ENCODE data around the gene DDX42.
A peak's percentile ranks its signal among the peaks of the same experiment; 100 is the strongest.

DDX42 gene

DNA sequence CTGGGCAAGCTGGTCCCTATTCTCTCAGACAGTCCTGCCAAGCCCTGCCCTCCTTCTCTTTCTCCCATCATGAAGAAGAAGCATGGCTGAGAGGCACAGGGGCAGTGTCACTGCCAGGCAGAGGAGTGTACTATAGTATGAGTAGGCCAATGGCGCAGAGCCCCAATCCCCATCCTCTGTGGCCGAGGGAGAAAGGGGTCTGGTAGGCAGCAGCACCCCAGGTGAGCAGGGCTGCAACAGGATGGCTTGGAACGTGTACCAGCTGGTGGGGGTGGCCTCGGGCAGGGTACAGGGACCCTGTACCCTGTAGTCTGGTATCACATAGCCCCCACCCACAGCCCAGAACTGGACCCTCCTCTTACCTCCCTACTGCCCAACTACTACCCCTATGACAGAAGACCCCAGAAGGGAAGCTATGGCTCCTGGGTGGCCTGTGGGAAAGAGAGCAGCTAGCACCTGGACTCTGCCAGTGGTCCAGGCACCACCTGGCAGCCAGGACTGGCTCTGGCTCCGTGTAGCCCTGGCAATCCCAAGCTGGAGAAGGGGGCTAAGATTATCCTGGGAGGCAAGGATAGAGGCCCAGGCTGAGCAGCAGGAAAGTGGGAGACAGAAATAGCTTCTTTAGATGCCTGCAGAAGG, 64.1 kb downstream of the DDX42 start:
- DNase-seq (ENCODE audit: low read depth): no peak
- TF ChIP-seq, protein P1, sequence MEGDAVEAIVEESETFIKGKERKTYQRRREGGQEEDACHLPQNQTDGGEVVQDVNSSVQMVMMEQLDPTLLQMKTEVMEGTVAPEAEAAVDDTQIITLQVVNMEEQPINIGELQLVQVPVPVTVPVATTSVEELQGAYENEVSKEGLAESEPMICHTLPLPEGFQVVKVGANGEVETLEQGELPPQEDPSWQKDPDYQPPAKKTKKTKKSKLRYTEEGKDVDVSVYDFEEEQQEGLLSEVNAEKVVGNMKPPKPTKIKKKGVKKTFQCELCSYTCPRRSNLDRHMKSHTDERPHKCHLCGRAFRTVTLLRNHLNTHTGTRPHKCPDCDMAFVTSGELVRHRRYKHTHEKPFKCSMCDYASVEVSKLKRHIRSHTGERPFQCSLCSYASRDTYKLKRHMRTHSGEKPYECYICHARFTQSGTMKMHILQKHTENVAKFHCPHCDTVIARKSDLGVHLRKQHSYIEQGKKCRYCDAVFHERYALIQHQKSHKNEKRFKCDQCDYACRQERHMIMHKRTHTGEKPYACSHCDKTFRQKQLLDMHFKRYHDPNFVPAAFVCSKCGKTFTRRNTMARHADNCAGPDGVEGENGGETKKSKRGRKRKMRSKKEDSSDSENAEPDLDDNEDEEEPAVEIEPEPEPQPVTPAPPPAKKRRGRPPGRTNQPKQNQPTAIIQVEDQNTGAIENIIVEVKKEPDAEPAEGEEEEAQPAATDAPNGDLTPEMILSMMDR (conservative IDR thresholded peaks at IDR 0.05; ENCODE audit: low read length): no peak
- no peak overlapping the region; the same call in 1 of the 2 replicates for H3K4me3 ChIP-seq (ENCODE audit: low read length)

DNA sequence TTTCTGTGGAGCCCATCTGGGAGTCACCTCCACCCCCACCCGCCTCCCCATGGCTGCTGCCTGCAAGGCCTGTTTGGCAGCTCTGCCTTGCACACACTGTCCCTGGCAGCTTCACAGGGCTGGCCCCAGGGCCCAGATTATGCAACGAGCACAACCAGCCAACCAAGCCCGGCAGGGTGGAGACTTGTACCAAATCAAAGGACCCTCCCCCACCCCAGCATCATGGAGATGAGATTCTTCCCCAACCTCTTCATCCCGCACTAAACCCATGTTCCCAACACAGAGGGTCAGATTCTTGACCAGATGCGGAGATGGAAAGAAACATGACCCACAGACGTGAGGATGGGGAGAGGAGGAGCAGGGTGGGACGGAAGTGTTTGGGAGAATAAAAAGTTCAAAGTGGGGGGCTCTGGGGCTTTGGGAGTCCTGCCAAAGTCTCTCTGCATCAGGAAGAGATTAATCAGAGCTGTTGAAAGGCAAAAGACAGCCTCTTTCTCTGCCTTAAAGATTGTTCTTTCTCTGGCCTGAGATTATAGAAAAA, 64.7 kb downstream of the DDX42 start:
- TF ChIP-seq, protein P1 (conservative IDR thresholded peaks at IDR 0.05; ENCODE audit: low read length): no peak
- peak overlapping the region; percentile 12 for H3K4me3 ChIP-seq (ENCODE audit: low read length)
- peak; percentile 93 for DNase-seq (ENCODE audit: low read depth)

DNA sequence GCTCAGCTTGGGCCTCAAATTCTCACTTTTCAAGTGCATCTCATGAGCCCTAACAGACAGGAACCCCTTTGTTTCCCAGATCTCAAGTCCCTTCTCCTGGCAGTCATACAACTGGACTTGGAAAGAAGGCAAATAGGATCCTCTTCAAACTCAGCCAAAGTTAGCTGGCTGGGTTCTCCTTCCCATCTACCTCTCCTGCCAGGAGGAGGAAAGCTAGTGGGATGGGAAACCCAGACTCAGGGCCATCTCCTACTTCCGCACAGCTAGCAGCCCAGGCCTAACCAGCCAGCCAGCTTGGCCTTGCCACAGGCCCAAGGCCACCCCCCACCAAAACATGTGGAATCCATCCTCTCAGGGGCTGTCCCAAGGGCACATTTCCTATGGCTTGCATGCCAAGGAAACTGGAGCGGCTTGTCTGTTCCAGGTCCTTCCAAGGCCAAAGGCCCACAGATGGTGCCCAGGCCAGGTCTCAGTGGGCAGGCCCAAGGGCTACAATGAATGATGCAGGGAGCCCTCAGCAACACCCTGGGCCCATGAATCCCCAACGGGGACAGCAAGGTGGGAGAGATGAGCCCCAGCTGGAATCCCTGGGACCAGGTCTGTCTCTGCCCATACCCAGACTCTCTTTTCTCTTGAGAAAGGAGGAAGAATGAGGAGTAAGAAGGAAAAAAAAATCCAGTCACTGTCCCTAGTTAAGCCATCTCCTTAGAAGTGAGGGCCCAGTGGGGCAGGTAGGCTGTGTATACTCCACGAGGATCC, 66.8 kb downstream of the DDX42 start:
- H3K4me3 ChIP-seq (ENCODE audit: low read length): peak overlapping the region; percentile 85
- DNase-seq (ENCODE audit: low read depth): peak; percentile 83
- TF ChIP-seq, protein P1 (conservative IDR thresholded peaks at IDR 0.05; ENCODE audit: low read length): no peak

DNA sequence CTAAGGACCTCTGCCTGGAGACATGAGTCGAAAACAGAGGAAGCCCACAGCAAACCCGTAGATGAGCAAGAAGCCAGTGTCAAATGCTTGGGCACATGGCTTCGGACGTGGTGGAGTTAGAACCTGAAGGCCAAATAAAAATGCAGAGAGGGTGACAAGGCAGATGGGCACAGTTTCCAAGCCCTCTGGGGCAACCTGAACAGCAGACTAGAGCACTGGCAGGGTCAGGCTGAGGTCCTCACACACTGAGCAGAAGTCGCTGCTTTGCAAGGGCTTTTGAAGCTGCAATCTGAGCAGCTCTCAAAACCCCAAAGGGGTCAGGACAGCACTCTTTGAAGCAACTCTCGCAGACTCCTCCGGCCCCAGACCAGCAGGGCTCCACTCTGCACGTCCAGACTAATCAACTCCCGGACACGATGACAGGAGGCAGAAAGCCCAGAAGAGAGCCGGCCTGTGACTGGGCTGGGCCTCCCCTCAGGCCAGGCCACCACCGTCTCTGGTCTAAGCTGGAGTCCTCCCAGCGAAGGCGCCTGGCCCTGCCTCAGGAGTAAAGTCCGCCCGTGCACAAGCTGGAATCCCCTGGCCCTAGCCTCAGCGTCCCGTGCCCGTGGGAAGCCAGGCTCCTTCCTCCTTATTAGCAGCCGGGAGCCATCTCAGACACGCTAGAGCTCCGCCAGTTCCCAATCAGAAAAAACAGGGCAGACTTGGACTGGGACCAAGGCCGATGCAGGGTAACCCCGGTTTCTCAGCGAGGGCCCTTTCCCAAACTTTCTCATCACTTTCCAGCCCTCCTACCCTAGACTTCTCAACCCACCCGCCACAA, 67.6 kb downstream of the DDX42 start:
- H3K4me3 ChIP-seq (ENCODE audit: low read length): peak overlapping the region; percentile 85
- TF ChIP-seq, protein P1 (conservative IDR thresholded peaks at IDR 0.05; ENCODE audit: low read length): no peak
- peak; percentile 43 for DNase-seq (ENCODE audit: low read depth)

DNA sequence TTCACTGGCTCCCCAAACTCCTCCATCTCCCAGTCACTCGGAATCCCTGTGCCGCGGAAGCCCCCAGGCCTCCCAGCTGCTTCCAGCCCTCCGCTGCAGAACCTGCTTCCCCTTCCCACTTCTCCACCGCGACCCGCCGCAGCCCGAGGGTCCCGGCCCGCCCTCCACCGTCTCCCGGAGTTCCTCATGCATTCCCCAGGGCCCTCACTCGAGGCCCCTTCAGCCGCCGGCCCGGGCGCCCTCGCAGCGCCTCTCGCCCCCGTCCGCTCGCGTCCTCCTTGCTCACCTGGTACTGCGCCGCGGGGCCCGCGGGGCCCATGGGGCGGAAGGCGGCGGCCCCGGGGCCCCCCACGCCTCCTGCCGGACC, 68.2 kb downstream of the DDX42 start:
- TF ChIP-seq, protein P1 (conservative IDR thresholded peaks at IDR 0.05; ENCODE audit: low read length): no peak
- DNase-seq (ENCODE audit: low read depth): no peak
- H3K4me3 ChIP-seq (ENCODE audit: low read length): peak overlapping the region; percentile 85

DNA sequence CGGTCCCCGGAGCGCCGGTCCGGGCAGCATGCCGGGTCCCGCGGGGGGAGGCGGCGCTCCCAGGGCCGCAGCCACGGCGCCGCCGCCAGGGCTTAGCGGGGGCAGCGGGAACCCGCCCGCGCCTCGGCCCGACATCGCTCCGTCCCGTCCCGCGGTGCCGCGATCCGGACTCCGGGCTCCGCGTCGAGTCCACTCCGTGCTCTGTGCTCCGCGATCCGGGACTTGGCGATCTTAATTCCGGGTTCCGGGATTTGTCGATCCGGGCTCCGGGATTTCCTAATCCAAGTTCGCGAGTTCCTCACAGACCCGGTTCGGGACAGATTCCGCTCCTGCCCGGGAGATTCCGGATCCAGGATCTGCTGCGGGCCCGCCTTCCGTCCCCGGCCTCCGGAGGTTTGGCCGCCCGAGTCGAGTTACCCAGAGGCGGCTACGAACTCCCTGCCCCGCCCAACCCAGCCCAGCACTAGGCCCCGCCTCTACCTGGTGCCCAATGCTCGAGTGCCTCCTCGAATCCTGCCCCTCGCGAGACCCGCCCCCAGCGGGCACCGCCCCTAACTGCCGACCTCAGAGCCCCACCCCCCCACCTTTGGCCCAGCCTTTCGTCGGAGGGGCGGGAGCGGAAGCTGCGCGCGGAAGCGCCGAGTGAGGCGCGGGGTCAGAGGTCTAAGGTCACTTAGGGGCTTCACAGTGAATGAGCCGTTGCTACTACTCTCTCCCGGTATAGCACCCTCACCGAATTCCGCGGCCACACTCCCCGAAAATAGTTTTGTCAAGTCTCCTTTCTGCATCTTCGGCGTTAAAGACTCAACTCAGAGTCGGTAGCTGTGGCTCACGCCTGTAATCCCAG, 68.8 kb downstream of the DDX42 start, which contains the start of gene SMARCD2:
TSS of gene SMARCD2 (minus strand) at position 146 of the 847 bp plus-strand sequence. CDS start at position 135, 11 bp downstream.
- H3K4me3 ChIP-seq (ENCODE audit: low read length): peak within 1 kb of the TSS; percentile 85
- peak; percentile 99 for DNase-seq (ENCODE audit: low read depth)
- TF ChIP-seq, protein P1 (conservative IDR thresholded peaks at IDR 0.05; ENCODE audit: low read length): no peak

DNA sequence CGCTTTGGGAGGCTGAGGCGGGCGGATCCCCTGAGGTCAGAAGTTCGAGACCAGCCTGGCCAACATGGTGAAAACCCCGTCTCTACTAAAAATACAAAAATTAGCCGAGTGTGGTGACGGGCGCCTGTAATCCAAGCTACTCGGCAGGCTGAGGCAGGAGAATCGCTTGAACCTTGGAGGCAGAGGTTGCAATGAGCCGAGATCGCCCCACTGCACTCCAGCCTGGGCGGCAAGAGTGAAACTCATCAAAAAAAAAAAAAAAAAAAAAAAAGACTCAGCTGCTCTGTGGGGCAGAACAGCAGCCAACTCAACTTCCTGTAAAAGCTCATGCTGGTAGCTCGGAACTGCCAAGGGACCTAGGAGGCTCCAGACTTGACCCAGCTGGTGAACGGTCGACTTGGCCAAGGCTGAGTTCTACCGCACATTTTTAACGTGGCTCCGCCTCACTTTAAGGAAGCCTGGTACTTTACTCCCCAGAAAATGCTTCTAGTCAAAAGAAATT, 69.5 kb downstream of the DDX42 start:
- DNase-seq (ENCODE audit: low read depth): peak; percentile 92
- peak overlapping the region; percentile 69 for H3K4me3 ChIP-seq (ENCODE audit: low read length)

All from AG10803 (cell line).